ENCODE data around the gene KLRD1.
"Not testable (repeated sequence)": the region's sequence is repeated elsewhere in the genome, so short reads cannot be mapped to it uniquely, and the experiment has no call there.

KLRD1 gene

DNA sequence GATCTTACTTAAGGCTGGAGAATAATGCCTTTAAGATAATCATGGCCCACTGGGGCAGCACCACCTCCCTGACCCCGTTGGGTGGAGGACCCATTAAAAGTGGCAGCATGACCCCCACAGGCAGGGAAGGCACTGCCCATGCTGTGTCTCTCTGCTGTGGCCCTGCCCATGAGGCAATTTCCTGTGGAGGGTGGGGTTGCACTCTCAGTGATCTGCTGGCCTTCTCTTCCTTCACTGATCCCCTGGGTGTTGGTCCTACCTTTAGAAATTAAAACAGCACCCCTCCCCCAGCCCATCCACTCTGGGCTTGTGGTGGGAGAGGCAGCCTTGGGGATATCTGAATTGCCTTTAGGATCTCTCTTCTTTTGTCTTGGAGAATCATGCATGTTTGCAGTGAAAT is 64.9 kb downstream of the KLRD1 start:
- Histone ChIP-seq H3K27ac (peak overlapping the region in 1 of 2 donors; percentile 38), H3K4me3 (no peak overlapping the region)
- TF ChIP-seq, protein P1, sequence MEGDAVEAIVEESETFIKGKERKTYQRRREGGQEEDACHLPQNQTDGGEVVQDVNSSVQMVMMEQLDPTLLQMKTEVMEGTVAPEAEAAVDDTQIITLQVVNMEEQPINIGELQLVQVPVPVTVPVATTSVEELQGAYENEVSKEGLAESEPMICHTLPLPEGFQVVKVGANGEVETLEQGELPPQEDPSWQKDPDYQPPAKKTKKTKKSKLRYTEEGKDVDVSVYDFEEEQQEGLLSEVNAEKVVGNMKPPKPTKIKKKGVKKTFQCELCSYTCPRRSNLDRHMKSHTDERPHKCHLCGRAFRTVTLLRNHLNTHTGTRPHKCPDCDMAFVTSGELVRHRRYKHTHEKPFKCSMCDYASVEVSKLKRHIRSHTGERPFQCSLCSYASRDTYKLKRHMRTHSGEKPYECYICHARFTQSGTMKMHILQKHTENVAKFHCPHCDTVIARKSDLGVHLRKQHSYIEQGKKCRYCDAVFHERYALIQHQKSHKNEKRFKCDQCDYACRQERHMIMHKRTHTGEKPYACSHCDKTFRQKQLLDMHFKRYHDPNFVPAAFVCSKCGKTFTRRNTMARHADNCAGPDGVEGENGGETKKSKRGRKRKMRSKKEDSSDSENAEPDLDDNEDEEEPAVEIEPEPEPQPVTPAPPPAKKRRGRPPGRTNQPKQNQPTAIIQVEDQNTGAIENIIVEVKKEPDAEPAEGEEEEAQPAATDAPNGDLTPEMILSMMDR (IDR thresholded peaks at IDR 0.05), result no peak
- DNase-seq (ENCODE audit: low spot score), result no peak

DNA sequence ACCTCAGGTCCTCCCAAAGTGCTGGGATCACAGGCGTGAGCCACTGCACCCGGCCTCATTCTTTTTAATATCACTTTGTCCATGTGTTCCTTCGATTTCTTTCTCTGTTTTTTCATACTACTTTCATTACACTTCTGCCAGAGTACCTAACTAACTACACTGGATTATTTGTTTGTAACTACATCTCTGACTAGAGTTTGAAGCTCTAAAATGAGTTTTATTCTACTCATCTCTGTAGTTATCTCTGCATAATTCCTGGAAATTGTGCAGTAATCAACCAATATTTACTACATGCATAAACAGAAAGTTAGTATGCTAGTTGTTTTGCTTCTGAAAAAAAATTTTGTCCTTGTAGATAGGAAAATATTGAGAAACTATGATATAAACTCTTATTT is 67.0 kb downstream of the KLRD1 start:
- H3K4me3 ChIP-seq, result no peak overlapping the region
- DNase-seq (ENCODE audit: low spot score), result no peak
- no peak overlapping the region for H3K27ac ChIP-seq
- TF ChIP-seq, protein P1 (IDR thresholded peaks at IDR 0.05), result no peak

DNA sequence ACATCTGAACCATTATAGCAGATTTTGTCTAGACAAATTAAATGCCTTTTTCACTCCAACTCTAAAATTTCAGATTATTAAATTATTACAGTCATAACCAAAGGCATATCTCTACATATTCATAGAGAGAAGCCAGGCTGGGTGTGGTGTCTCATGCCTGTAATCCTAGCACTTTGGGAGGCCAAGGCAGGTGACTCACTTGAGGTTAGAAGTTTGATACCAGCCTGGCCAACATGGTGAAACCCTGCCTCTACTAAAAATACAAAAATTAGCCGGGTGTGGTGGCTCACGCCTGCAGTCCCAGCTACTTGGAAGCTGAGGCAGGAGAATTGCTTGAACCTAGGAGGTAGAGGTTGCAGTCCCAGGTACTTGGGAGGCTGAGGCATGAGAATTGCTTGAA is 71.1 kb downstream of the KLRD1 start:
- not testable (repeated sequence) for H3K4me3 ChIP-seq; H3K27ac ChIP-seq; DNase-seq (ENCODE audit: low spot score)
